HG03378 (cell line): ENCODE results near the gene LHX4.

Source experiments
- ATAC-seq: cut with Tn5 transposase; IDR thresholded peaks from one replicate; pipeline ENCODE4 v1.9.1; 2021; ENCODE audit warnings: mild to moderate bottlenecking, moderate library complexity; ENCODE audit not compliant: unreplicated experiment

The LHX4 gene

GRCh38 chr1:180229483-180230415 is at the start of gene LHX4:
LHX4 (plus strand) TSS chr1:180230264; CDS start chr1:180230530, 266 bp downstream.
- no peak for ATAC-seq

- no peak for ATAC-seq
Measured at GRCh38 chr1:180181048-180181447, 49.0 kb upstream of the LHX4 start.

GRCh38 chr1:180181996-180182642 is 47.9 kb upstream of the LHX4 start:
- no peak for ATAC-seq

GRCh38 chr1:180182643-180183311 is 47.3 kb upstream of the LHX4 start:
- no peak for ATAC-seq

- ATAC-seq = no peak
Measured at GRCh38 chr1:180183426-180183825, 46.6 kb upstream of the LHX4 start.

- no peak for ATAC-seq
Measured at GRCh38 chr1:180184041-180184440, 46.0 kb upstream of the LHX4 start.

- ATAC-seq = no peak
Measured at GRCh38 chr1:180185281-180185680, 44.8 kb upstream of the LHX4 start.

- ATAC-seq = no peak
Measured at GRCh38 chr1:180185971-180186645, 44.0 kb upstream of the LHX4 start.

- no peak for ATAC-seq
Measured at GRCh38 chr1:180186831-180187230, 43.2 kb upstream of the LHX4 start.

- no peak for ATAC-seq
Measured at GRCh38 chr1:180187626-180188025, 42.4 kb upstream of the LHX4 start.

GRCh38 chr1:180188091-180188506 is 42.0 kb upstream of the LHX4 start:
- no peak for ATAC-seq

- no peak for ATAC-seq
Measured at GRCh38 chr1:180188684-180189175, 41.3 kb upstream of the LHX4 start.

- no peak for ATAC-seq
Measured at GRCh38 chr1:180190091-180190490, 40.0 kb upstream of the LHX4 start.

- no peak for ATAC-seq
Measured at GRCh38 chr1:180192172-180192571, 37.9 kb upstream of the LHX4 start.

- no peak for ATAC-seq
Measured at GRCh38 chr1:180193141-180194047, 36.7 kb upstream of the LHX4 start.

GRCh38 chr1:180194048-180194425 is 36.0 kb upstream of the LHX4 start:
- no peak for ATAC-seq

GRCh38 chr1:180194546-180195207 is 35.4 kb upstream of the LHX4 start:
- ATAC-seq = no peak

GRCh38 chr1:180195401-180195800 is 34.7 kb upstream of the LHX4 start:
- no peak for ATAC-seq

- ATAC-seq = no peak
Measured at GRCh38 chr1:180195916-180196315, 34.1 kb upstream of the LHX4 start.
